Measurements from ENCODE around the gene NT5C3B.

Gene NT5C3B

GRCh38 chr17:41825175-41825845, 10.7 kb downstream of the NT5C3B start:
- Histone ChIP-seq H2AFZ (ENCODE audit: low read length) (no peak overlapping the region), H3K4me1 (ENCODE audit: insufficient read depth, low read length, poor library complexity, severe bottlenecking) (no peaks in the 10 kb centered on the region), H3K9me3 (ENCODE audit: insufficient read depth, low read depth, low read length) (no peaks in the 10 kb centered on the region), H3K4me3 (ENCODE audit: low read length, poor library complexity, severe bottlenecking) (no peak overlapping the region), H3K36me3 (ENCODE audit: insufficient read depth, low read length) (no peaks in the 10 kb centered on the region), H3K9me2 (replicated peaks; ENCODE audit: low read depth, low read length) (no peaks in the 10 kb centered on the region), H3K9ac (ENCODE audit: low read depth, low read length, poor library complexity, severe bottlenecking) (no peak overlapping the region), H3K27me3 (ENCODE audit: insufficient read depth, low read length, poor library complexity, severe bottlenecking) (no peaks in the 10 kb centered on the region), H3F3A (ENCODE audit: low read depth) (no peaks in the 10 kb centered on the region), H4K20me1 (ENCODE audit: insufficient read depth, low read length, poor library complexity, severe bottlenecking) (no peaks in the 10 kb centered on the region), H3K79me2 (ENCODE audit: insufficient read depth, low read length) (no peaks in the 10 kb centered on the region), H3K4me2 (ENCODE audit: low read depth, low read length, poor library complexity, severe bottlenecking) (no peak overlapping the region)
- TF ChIP-seq EZH2phosphoT487 (IDR thresholded peaks at IDR 0.05; ENCODE audit: borderline replicate concordance), result no peak
- TF ChIP-seq, protein P1, sequence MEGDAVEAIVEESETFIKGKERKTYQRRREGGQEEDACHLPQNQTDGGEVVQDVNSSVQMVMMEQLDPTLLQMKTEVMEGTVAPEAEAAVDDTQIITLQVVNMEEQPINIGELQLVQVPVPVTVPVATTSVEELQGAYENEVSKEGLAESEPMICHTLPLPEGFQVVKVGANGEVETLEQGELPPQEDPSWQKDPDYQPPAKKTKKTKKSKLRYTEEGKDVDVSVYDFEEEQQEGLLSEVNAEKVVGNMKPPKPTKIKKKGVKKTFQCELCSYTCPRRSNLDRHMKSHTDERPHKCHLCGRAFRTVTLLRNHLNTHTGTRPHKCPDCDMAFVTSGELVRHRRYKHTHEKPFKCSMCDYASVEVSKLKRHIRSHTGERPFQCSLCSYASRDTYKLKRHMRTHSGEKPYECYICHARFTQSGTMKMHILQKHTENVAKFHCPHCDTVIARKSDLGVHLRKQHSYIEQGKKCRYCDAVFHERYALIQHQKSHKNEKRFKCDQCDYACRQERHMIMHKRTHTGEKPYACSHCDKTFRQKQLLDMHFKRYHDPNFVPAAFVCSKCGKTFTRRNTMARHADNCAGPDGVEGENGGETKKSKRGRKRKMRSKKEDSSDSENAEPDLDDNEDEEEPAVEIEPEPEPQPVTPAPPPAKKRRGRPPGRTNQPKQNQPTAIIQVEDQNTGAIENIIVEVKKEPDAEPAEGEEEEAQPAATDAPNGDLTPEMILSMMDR (conservative IDR thresholded peaks at IDR 0.05; ENCODE audit: low read length), result no peak

DNA sequence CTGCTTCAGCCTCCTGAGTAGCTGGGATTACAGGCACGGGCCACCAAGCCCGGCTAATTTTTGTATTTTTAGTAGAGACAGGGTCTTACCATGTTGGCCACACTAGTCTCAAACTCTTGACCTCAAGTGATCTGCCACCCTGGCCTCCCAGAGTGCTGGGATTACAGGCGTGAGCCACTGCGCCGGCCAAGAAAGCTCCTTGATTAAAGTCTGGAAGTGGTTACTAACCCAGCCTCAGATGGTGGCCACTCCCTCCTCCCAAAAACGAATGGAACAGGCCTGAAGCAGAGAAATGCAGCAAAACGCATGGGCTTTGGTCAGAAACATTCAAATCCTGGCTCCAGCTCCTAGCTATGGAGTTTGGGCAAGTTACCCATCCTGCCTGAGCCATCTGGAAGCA, 11.9 kb downstream of the NT5C3B start:
- Histone ChIP-seq H3K9me2 (replicated peaks; ENCODE audit: low read depth, low read length) (no peaks in the 10 kb centered on the region), H2AFZ (ENCODE audit: low read length) (no peak overlapping the region), H3F3A (ENCODE audit: low read depth) (no peaks in the 10 kb centered on the region), H3K4me2 (ENCODE audit: low read depth, low read length, poor library complexity, severe bottlenecking) (no peak overlapping the region), H3K36me3 (ENCODE audit: insufficient read depth, low read length) (no peaks in the 10 kb centered on the region), H4K20me1 (ENCODE audit: insufficient read depth, low read length, poor library complexity, severe bottlenecking) (no peaks in the 10 kb centered on the region), H3K4me3 (ENCODE audit: low read length, poor library complexity, severe bottlenecking) (no peak overlapping the region), H3K27me3 (ENCODE audit: insufficient read depth, low read length, poor library complexity, severe bottlenecking) (no peaks in the 10 kb centered on the region), H3K79me2 (ENCODE audit: insufficient read depth, low read length) (no peaks in the 10 kb centered on the region), H3K9ac (ENCODE audit: low read depth, low read length, poor library complexity, severe bottlenecking) (no peak overlapping the region), H3K4me1 (ENCODE audit: insufficient read depth, low read length, poor library complexity, severe bottlenecking) (no peaks in the 10 kb centered on the region), H3K9me3 (ENCODE audit: insufficient read depth, low read depth, low read length) (no peaks in the 10 kb centered on the region)
- TF ChIP-seq EZH2phosphoT487 (IDR thresholded peaks at IDR 0.05; ENCODE audit: borderline replicate concordance), result no peak
- TF ChIP-seq, protein P1 (conservative IDR thresholded peaks at IDR 0.05; ENCODE audit: low read length), result no peak

DNA sequence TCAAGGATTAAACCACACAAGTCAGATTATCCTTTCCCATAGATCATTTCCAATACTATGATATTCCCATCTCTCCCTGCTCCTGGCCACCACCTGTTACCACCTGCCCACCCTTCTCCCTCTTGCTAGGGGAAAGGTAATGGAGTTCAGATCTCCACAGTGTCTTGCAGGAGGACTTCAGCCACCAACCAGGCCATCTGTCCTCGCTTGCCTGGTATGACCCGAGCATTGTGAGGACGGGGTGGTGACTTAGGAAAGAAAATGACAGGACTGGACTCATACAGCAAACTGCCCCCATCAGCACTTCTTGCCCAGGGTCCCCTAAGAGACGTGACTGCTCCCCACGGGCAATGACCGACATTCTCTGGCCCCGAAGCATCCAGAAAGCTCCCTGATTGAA, 12.5 kb downstream of the NT5C3B start:
- Histone ChIP-seq H3K27me3 (ENCODE audit: insufficient read depth, low read length, poor library complexity, severe bottlenecking) (no peaks in the 10 kb centered on the region), H2AFZ (ENCODE audit: low read length) (no peak overlapping the region), H3K4me1 (ENCODE audit: insufficient read depth, low read length, poor library complexity, severe bottlenecking) (no peaks in the 10 kb centered on the region), H3K9ac (ENCODE audit: low read depth, low read length, poor library complexity, severe bottlenecking) (no peak overlapping the region), H3K4me3 (ENCODE audit: low read length, poor library complexity, severe bottlenecking) (no peak overlapping the region), H3K79me2 (ENCODE audit: insufficient read depth, low read length) (no peaks in the 10 kb centered on the region), H3K9me2 (replicated peaks; ENCODE audit: low read depth, low read length) (no peaks in the 10 kb centered on the region), H3K4me2 (ENCODE audit: low read depth, low read length, poor library complexity, severe bottlenecking) (no peak overlapping the region), H3F3A (ENCODE audit: low read depth) (no peaks in the 10 kb centered on the region), H4K20me1 (ENCODE audit: insufficient read depth, low read length, poor library complexity, severe bottlenecking) (no peaks in the 10 kb centered on the region), H3K36me3 (ENCODE audit: insufficient read depth, low read length) (no peaks in the 10 kb centered on the region), H3K9me3 (ENCODE audit: insufficient read depth, low read depth, low read length) (no peaks in the 10 kb centered on the region)
- TF ChIP-seq EZH2phosphoT487 (IDR thresholded peaks at IDR 0.05; ENCODE audit: borderline replicate concordance), result no peak
- TF ChIP-seq, protein P1 (conservative IDR thresholded peaks at IDR 0.05; ENCODE audit: low read length), result no peak
